HCT116 (cell line): ENCODE measurements around the gene GCNT1. TPM values are rescaled to one million over a fixed set of nuclear protein-coding genes. Genes with fewer than 3 reads are reported as not detected.

Experiments used
- ATAC-seq: fragments of 200-7000 bp; cut with Tn5 transposase; 2 replicates; pipeline ENCODE4 v1.9.1; 2020; ENCODE audit warnings: mild to moderate bottlenecking, moderate library complexity
- BruUV-seq: library from RNA; stranded (reverse); fragments of 400-500 nt; replicated peaks from 2 replicates; lab custom pipeline; 2021; lab: Mats Ljungman, UMichigan
- CTCF ChIA-PET: fragments of 300-600 bp; sonication (Branson Sonifier 250); formaldehyde crosslinking; loops from one replicate; lab custom pipeline; 2021; ENCODE audit warnings: antibody characterized with exemption; lab: Charles Lee
- POLR2A ChIA-PET: fragments of 300-600, 350-600 bp; sonication (Branson Sonifier 250); formaldehyde crosslinking; loops from one replicate; lab custom pipeline; 2021; ENCODE audit warnings: antibody characterized with exemption; lab: Charles Lee
- RAD21 ChIA-PET, 2 experiments: fragments of 300-600 bp; sonication (Branson Sonifier 250); formaldehyde crosslinking; loops; one replicate each; lab custom pipeline; 2023; ENCODE audit warnings: low total read pairs in 2 of 2; ENCODE audit not compliant: uncharacterized antibody in 2 of 2, unreplicated experiment in 2 of 2, low non-redundant PET in 1 of 2; lab: Charles Lee
- DNase-seq: peaks from one replicate; pipeline ENCODE4 v3.0.0-alpha.2; 2010; ENCODE audit warnings: low read depth, low spot score
- H2AFZ ChIP-seq: fragments of 200-600 bp; shearing (Covaris generic), sonication (generic); 2 replicates; pipeline ENCODE4 v1.6.1; 2017; ENCODE audit warnings: low read depth, mixed run types, mixed read lengths, antibody characterized with exemption, low read length; ENCODE audit not compliant: poor library complexity, severe bottlenecking
- H3K27ac ChIP-seq: 2 replicates; pipeline ENCODE4 v1.5.1; 2012; ENCODE audit warnings: low read depth, low read length
- H3K27me3 ChIP-seq: fragments of 200-600 bp; sonication (generic); 2 replicates; pipeline ENCODE4 v1.6.1; 2016; ENCODE audit warnings: mixed run types, low read length, mixed read lengths; ENCODE audit not compliant: insufficient read depth
- H3K36me3 ChIP-seq, 2 experiments: fragments of 200-500 bp in 1 of 2; fragments of 200-600 bp in 1 of 2; sonication (Bioruptor generic) in 1 of 2; sonication (generic) in 1 of 2; 2 replicates each; pipeline versions ENCODE4 v1.5.1 to v1.6.1; 2014 to 2016; ENCODE audit warnings: low read length in 2 of 2, inconsistent platforms in 1 of 2, mixed read lengths in 1 of 2, mixed run types in 1 of 2; ENCODE audit not compliant: insufficient read depth in 2 of 2, control insufficient read depth in 1 of 2
- H3K4me1 ChIP-seq, 2 experiments: fragments of 200-600 bp in 1 of 2; sonication (generic) in 1 of 2; 2 replicates each; pipeline versions ENCODE4 v1.5.1 to v1.6.1; 2012 to 2017; ENCODE audit warnings: low read length in 2 of 2, inconsistent platforms in 1 of 2, mild to moderate bottlenecking in 1 of 2, mixed read lengths in 1 of 2, mixed run types in 1 of 2, moderate library complexity in 1 of 2; ENCODE audit not compliant: insufficient read depth in 2 of 2, control insufficient read depth in 1 of 2
- H3K4me2 ChIP-seq: fragments of 200-600 bp; sonication (generic); 2 replicates; pipeline ENCODE4 v1.6.1; 2017; ENCODE audit warnings: mixed run types, low read length, mixed read lengths
- H3K4me3 ChIP-seq, 2 experiments: fragments of 200-600 bp in 1 of 2; sonication (generic) in 1 of 2; replicated peaks in 1 of 2; 2 replicates each; pipeline ENCODE4 v1.5.1; 2011 to 2016; ENCODE audit warnings: low read length in 2 of 2, control low read depth in 1 of 2, low read depth in 1 of 2, mild to moderate bottlenecking in 1 of 2, mixed read lengths in 1 of 2, mixed run types in 1 of 2
- H3K79me2 ChIP-seq: fragments of 200-600 bp; sonication (generic); 2 replicates; pipeline ENCODE4 v1.6.1; 2017; ENCODE audit warnings: mild to moderate bottlenecking, mixed run types, low read length, moderate library complexity, mixed read lengths; ENCODE audit not compliant: insufficient read depth
- H3K9ac ChIP-seq: fragments of 200-600 bp; sonication (generic); 2 replicates; pipeline ENCODE4 v1.6.1; 2016; ENCODE audit warnings: low read length, mixed read lengths
- H3K9me2 ChIP-seq: fragments of 200-600 bp; sonication (generic), shearing (Covaris generic); 2 replicates; pipeline ENCODE4 v1.6.1; 2017; ENCODE audit warnings: mixed run types, mild to moderate bottlenecking, moderate library complexity; ENCODE audit not compliant: insufficient read depth
- H3K9me3 ChIP-seq, 2 experiments: fragments of 200-500 bp in 1 of 2; fragments of 200-600 bp in 1 of 2; sonication (Bioruptor generic) in 1 of 2; sonication (generic) in 1 of 2; 2 replicates each; pipeline ENCODE4 v1.6.1; 2014 to 2017; ENCODE audit warnings: low read length in 2 of 2, mixed read lengths in 2 of 2, inconsistent platforms in 1 of 2, low read depth in 1 of 2, mild to moderate bottlenecking in 1 of 2, mixed run types in 1 of 2, moderate library complexity in 1 of 2; ENCODE audit not compliant: control insufficient read depth in 1 of 2, insufficient read depth in 1 of 2
- H4K20me1 ChIP-seq: fragments of 200-600 bp; sonication (generic), shearing (Covaris generic); 2 replicates; pipeline ENCODE4 v1.6.1; 2017; ENCODE audit warnings: mixed run types, mild to moderate bottlenecking, moderate library complexity; ENCODE audit not compliant: insufficient read depth
- CBX3 ChIP-seq: IDR thresholded peaks from 2 replicates; pipeline ENCODE4 v1.6.1; 2012; ENCODE audit warnings: low read depth
- CEBPB ChIP-seq: IDR thresholded peaks from 2 replicates; pipeline ENCODE4 v1.6.1; 2012; ENCODE audit warnings: low read depth
- EGR1 ChIP-seq: IDR thresholded peaks from 2 replicates; pipeline ENCODE4 v1.6.1; 2012; ENCODE audit warnings: low read depth
- ELF1 ChIP-seq: IDR thresholded peaks from 2 replicates; pipeline ENCODE4 v1.6.1; 2012; ENCODE audit warnings: low read depth, borderline replicate concordance
- EZH2phosphoT487 ChIP-seq: fragments of 200-600 bp; IDR thresholded peaks from 2 replicates; pipeline ENCODE4 v1.6.1; 2018; ENCODE audit warnings: antibody characterized with exemption, borderline replicate concordance
- JUND ChIP-seq: IDR thresholded peaks from 2 replicates; pipeline ENCODE4 v1.6.1; 2012
- POLR2A ChIP-seq: IDR thresholded peaks from 2 replicates; pipeline ENCODE4 v1.7.0; 2011; ENCODE audit warnings: borderline replicate concordance; ENCODE audit not compliant: insufficient read depth, insufficient read length; ENCODE audit errors: extremely low read depth
- YY1 ChIP-seq: IDR thresholded peaks from 2 replicates; pipeline ENCODE4 v1.6.1; 2011; ENCODE audit warnings: low read length, low read depth, moderate library complexity, mild to moderate bottlenecking; ENCODE audit not compliant: insufficient replicate concordance; ENCODE audit errors: extremely low read depth
- ZFX ChIP-seq: fragments of 450-650 bp; IDR thresholded peaks from 2 replicates; pipeline ENCODE4 v1.6.1; 2017
- ZNF274 ChIP-seq: fragments of 200-500 bp; sonication (Bioruptor generic); IDR thresholded peaks from 2 replicates; pipeline ENCODE4 v1.6.1; 2014; ENCODE audit warnings: mild to moderate bottlenecking, low read depth, low read length, inconsistent platforms
- intact Hi-C: fragments of 100-400 bp; cut with micrococcal nuclease; formaldehyde crosslinking; loops from 2 replicates; pipeline ENCODE4 v1.10.0; 2022
- total RNA-seq: library from RNA; stranded (reverse); gene quantifications from one replicate; pipeline ENCODE4 v1.2.1, GENCODE V29; 2021; ENCODE audit not compliant: unreplicated experiment
- TF ChIP-seq, protein P1 (sequence below): IDR thresholded peaks from 2 replicates; pipeline ENCODE4 v1.6.1; 2012
- TF ChIP-seq, protein P2 (sequence below): IDR thresholded peaks from 2 replicates; pipeline ENCODE4 v1.6.1; 2011; ENCODE audit warnings: mild to moderate bottlenecking, low read length, moderate library complexity; ENCODE audit not compliant: insufficient replicate concordance; ENCODE audit errors: extremely low read depth
- TF ChIP-seq, protein P3 (sequence below): IDR thresholded peaks from 2 replicates; pipeline ENCODE4 v1.6.1; 2012

Gene GCNT1
- total RNA-seq, 1 experiment from 2014 or later = 5.8 TPM

DNA sequence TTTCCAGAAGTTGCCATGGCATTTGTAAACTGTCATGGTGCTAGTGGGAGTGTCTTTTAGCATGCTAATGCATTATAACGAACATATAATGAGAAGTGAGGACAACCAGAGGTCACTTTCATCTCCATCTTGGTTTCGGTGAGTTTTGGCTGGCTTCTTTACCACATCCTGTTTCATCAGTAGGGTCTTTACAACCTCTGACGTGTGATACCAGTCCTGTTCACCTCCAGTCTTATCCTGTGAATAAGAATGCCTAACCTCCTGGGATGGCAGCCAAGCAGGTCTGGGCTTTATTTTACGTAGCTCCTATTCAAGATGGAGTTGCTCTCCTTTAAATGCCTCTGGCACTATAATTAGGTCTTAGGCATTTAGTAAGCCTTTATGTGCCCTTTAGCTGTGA is 44.3 kb upstream of the GCNT1 start:
- no peak overlapping the region for H2AFZ ChIP-seq
- DNase-seq = no peak
- H3K9me2 ChIP-seq = 0 out of 2 replicates have a peak, but pooled peaks cover 4% of the 10 kb centered on the region
- ATAC-seq = no peak
- H3K9ac ChIP-seq = no peak overlapping the region
- no peak overlapping the region for H3K27ac ChIP-seq
- ChIA-PET CTCF (no interaction called here), RAD21 (no interaction called here), POLR2A (no interaction called here)
- H3K27me3 ChIP-seq = no peaks in the 10 kb centered on the region
- intact Hi-C loops = no loop called here
- no peaks in the 10 kb centered on the region for H3K79me2 ChIP-seq
- H3K9me3 ChIP-seq = no peaks in the 10 kb centered on the region
- no TSS peak for BruUV-seq
- TF ChIP-seq EZH2phosphoT487 = no peak
- TF ChIP-seq, protein P1, sequence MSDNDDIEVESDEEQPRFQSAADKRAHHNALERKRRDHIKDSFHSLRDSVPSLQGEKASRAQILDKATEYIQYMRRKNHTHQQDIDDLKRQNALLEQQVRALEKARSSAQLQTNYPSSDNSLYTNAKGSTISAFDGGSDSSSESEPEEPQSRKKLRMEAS = no peak
- no peak for TF ChIP-seq ELF1
- TF ChIP-seq ZFX = no peak
- TF ChIP-seq, protein P2, sequence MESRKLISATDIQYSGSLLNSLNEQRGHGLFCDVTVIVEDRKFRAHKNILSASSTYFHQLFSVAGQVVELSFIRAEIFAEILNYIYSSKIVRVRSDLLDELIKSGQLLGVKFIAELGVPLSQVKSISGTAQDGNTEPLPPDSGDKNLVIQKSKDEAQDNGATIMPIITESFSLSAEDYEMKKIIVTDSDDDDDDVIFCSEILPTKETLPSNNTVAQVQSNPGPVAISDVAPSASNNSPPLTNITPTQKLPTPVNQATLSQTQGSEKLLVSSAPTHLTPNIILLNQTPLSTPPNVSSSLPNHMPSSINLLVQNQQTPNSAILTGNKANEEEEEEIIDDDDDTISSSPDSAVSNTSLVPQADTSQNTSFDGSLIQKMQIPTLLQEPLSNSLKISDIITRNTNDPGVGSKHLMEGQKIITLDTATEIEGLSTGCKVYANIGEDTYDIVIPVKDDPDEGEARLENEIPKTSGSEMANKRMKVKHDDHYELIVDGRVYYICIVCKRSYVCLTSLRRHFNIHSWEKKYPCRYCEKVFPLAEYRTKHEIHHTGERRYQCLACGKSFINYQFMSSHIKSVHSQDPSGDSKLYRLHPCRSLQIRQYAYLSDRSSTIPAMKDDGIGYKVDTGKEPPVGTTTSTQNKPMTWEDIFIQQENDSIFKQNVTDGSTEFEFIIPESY = no peak
- TF ChIP-seq YY1 = no peak
- no peak for TF ChIP-seq POLR2A
- TF ChIP-seq CEBPB = no peak
- TF ChIP-seq EGR1 = no peak
- TF ChIP-seq, protein P3, sequence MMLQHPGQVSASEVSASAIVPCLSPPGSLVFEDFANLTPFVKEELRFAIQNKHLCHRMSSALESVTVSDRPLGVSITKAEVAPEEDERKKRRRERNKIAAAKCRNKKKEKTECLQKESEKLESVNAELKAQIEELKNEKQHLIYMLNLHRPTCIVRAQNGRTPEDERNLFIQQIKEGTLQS = no peak
- TF ChIP-seq JUND = no peak
- no peak for TF ChIP-seq CBX3
- no peak for TF ChIP-seq ZNF274
- H3K4me2 ChIP-seq = no peak overlapping the region
- no peaks in the 10 kb centered on the region for H3K36me3 ChIP-seq
- peaks cover 0 to 2% of the 10 kb centered on the region in 2 experiments; a peak in 1 of 4 replicates for H3K4me1 ChIP-seq
- no peaks in the 10 kb centered on the region for H4K20me1 ChIP-seq
- H3K4me3 ChIP-seq = no peak overlapping the region
